ENCODE results near the gene MINDY4B.
"Not testable (repeated sequence)": the region's sequence is repeated elsewhere in the genome, so short reads cannot be mapped to it uniquely, and the experiment has no call there.

Gene MINDY4B

DNA sequence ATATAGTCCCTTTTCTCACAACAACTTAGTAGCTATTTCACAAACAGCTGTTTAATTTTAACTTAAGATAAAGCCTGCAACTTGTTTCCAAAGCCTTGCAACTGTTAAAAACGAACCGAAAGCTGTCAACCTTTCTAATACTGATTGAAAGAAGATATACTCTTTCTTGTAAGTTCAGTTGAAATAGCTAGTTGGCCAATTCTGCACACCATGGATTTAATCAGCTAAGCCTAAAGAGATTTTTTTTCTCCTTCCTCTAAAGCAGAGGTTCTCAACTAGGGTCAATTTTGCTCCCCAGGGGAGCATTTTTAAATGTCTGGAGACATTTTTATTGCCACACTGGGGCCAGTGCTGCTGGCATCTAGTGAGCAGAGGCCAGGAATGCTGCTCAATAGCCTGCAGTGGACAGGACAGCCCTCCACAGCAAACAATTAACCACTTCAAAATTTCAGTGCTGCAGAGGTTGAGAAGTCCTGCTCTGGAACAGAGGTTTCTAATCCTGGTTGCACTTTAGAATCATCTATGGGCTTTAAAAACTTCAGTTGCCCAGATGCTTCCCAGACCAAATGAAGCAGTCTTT, 26.2 kb downstream of the MINDY4B start:
- Mint-ChIP-seq H3K9me3 (no peaks in the 10 kb centered on the region), H3K27ac (no peak overlapping the region), H3K4me3 (no peak overlapping the region), H3K4me1 (no peaks in the 10 kb centered on the region), H3K27me3 (peaks cover 7% of the 10 kb centered on the region), H3K36me3 (no peaks in the 10 kb centered on the region)
- CTCF ChIA-PET = interaction anchor here (1.0 kb wide), 1 partner anchor 10 kb away, joined by 3 read pairs; no protein-coding TSS in a partner anchor
- DNase-seq = no peak

DNA sequence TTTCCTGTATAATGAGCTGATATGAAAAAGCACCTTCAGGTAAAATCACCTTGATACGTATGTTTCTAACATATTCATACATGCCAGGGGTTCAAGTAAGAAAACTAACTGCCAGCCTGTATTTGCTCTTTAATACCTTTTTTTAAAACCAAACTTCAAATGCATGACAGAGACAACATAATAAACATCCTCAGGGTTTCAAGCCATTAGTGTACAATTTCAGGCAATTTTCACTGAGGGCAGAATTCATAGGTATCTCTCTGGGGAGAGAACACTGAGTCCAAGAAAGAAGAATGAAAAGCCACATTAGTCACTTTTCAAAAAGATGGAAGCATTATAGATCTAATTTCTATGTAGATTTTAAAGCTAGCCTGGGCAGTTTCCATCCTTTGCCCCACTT, 26.9 kb downstream of the MINDY4B start:
- DNase-seq = no peak
- Mint-ChIP-seq H3K27ac (no peak overlapping the region), H3K27me3 (no peaks in the 10 kb centered on the region), H3K36me3 (no peaks in the 10 kb centered on the region), H3K9me3 (no peaks in the 10 kb centered on the region), H3K4me3 (no peak overlapping the region), H3K4me1 (no peaks in the 10 kb centered on the region)
- CTCF ChIA-PET = interaction anchor here (1.0 kb wide), 1 partner anchor 11 kb away, joined by 3 read pairs; no protein-coding TSS in a partner anchor

DNA sequence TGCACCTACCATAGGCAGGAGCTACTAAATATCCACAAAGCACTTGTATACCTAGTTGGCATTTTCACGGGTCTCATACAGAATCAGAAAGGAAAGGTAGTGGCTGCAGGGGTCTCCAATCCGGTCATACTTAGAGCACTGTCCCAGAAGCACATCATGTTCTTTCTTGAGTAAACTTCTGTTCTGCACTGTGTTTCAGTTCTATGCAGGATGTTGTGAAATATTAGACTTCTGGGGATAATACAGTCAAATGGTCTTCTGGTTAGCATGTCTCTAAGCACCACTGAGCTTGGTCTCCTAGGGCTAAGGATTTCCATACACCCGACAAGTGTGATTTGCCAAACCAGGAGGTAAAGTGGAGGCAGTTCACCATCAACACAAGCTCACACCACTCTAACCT, 27.9 kb downstream of the MINDY4B start:
- CTCF ChIA-PET = no interaction called here
- Mint-ChIP-seq H3K4me3 (no peak overlapping the region), H3K4me1 (no peaks in the 10 kb centered on the region), H3K27ac (no peak overlapping the region), H3K9me3 (no peaks in the 10 kb centered on the region), H3K36me3 (no peaks in the 10 kb centered on the region), H3K27me3 (no peaks in the 10 kb centered on the region)
- DNase-seq = no peak

DNA sequence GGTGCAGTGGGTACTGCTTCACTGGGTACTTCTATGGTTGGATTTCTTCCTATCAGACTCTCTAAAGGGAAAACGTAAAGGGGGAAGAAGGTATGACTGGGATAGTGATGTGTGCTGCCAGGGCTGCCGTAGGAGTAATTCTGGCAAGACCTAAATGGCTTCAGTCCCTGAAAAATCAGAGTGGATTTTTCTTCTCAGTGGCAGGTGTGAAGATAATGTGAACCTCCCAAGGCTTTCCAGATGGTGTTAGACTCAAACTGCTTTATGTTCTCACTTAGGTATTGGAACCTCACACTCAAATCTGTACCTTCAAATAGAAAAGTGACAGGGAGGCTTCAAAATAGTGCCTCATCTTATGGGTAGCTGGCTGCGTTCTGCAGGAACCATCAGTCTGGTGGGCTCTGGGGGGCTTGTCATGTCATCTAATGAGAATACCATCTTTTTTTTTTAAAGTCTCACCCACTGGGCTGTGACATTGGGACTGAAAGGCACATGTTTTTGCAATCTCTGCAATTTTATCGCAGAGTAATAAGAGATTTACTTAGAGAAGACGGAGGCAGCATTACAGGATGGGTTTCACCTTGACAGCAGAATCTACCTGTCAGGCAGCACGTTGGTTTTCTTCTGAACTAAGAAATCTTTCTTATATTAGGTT, 28.5 kb downstream of the MINDY4B start:
- no peak overlapping the region for H3K4me3 Mint-ChIP-seq
- CTCF ChIA-PET = no interaction called here

DNA sequence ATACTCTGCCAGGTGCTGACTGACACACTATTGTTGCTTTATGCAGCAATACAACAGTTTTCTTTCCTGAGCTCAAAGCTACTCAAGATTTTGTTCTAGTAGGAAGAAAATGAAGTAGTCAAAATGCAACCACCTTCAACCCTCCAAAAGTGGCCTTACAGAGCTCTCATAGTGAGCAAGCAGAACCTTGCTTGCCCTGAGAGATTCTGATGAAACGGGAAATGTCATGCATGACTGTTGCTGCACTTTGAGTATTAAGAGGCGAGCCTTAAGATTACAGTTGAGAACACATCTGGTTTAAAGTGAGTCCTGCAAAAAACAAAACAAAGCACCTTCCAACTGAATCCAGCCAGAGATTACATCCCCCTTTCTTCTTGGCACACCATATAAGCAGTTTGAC, 29.7 kb downstream of the MINDY4B start:
- no peak for DNase-seq
- Mint-ChIP-seq H3K4me3 (no peak overlapping the region), H3K27ac (no peak overlapping the region)

More for the DNA sequence above, 28.5 kb downstream of the MINDY4B start:
- no peaks in the 10 kb centered on the region for H3K27me3 Mint-ChIP-seq
- H3K27ac Mint-ChIP-seq = no peak overlapping the region
- H3K9me3 Mint-ChIP-seq = no peaks in the 10 kb centered on the region
- no peak for DNase-seq
- H3K4me1 Mint-ChIP-seq = no peaks in the 10 kb centered on the region
- H3K36me3 Mint-ChIP-seq = no peaks in the 10 kb centered on the region

DNA sequence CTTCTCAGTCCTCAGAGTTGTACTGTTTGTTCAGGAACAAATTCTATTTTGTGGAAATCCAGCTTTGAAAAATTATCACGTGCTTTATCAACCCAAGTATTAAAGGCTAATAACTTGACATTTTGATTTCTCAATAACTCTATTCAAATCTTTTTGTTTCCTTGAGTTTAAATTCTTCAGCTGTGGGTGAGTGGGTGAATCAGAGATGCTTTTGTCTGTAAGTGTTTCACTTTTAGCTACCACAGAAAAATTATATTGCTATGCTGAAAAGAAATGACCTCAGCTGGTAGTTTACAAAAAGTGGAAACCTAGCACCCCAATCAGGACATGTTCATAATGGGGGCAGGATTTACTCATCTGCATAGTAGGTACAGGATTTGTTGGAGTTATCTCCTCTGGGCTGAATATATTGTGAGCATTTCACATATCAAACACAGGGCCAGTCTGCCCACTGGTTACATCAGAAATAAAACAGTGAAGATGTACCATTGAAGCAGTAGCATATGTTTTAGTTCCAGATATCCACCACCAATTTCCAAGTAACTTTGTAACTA, 30.5 kb downstream of the MINDY4B start:
- CTCF ChIA-PET = interaction anchor here (0.9 kb wide), 1 partner anchor 10 kb away, joined by 3 read pairs; no protein-coding TSS in a partner anchor
- DNase-seq = no peak

More for the DNA sequence above, 29.7 kb downstream of the MINDY4B start:
- Mint-ChIP-seq H3K9me3 (no peaks in the 10 kb centered on the region), H3K4me1 (no peaks in the 10 kb centered on the region), H3K36me3 (no peaks in the 10 kb centered on the region), H3K27me3 (no peaks in the 10 kb centered on the region)
- CTCF ChIA-PET = interaction anchor here (0.9 kb wide), 1 partner anchor 10 kb away, joined by 3 read pairs; no protein-coding TSS in a partner anchor

DNA sequence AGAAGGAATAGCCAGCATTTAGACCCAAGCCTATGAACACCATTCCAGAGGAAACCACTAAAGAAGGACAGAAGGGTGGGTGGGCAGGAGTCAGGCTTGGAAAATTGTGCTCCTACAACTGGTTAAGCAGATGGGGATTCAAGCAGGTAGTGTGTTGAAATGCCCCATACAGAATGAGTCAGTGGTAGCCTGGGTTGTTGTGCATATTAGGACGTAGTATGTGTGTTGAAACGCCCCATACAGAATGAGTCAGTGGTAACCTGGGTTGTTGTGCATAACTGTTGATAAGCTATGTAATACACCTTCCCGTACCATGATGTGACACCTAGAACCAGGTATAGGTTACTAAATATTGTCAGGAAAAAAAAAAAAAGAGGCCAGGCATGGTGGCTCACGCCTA, 34.0 kb downstream of the MINDY4B start:
- Mint-ChIP-seq H3K27ac (no peak overlapping the region), H3K27me3 (peaks cover 11% of the 10 kb centered on the region), H3K36me3 (no peaks in the 10 kb centered on the region), H3K9me3 (no peaks in the 10 kb centered on the region), H3K4me1 (no peaks in the 10 kb centered on the region), H3K4me3 (no peak overlapping the region)
- no peak for DNase-seq
- CTCF ChIA-PET = interaction anchor here (1.0 kb wide), 1 partner anchor 84 kb away, joined by 3 read pairs; no protein-coding TSS in a partner anchor

More for the DNA sequence above, 30.5 kb downstream of the MINDY4B start:
- no peaks in the 10 kb centered on the region for H3K27me3 Mint-ChIP-seq
- no peak overlapping the region for H3K27ac Mint-ChIP-seq
- H3K36me3 Mint-ChIP-seq = no peaks in the 10 kb centered on the region
- no peaks in the 10 kb centered on the region for H3K9me3 Mint-ChIP-seq
- no peak overlapping the region for H3K4me3 Mint-ChIP-seq
- no peaks in the 10 kb centered on the region for H3K4me1 Mint-ChIP-seq

DNA sequence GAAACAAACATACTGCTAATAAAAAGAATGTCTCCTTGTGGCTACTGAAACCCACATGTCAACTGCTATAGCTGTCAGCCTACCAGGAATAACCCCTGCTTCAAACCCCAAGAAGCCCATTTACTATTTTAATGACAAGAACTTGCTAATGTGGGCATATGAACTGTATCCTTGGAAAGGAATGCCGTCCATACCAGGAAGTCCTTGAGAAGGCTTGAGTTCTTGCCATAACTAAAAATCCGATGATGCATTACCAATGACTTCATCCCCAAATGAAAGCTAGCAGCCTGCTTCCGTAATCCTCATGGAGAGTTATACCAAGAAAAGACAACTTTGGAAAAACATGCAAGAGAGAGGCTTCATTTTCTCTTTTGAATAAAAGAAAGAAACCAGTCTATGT, 34.8 kb downstream of the MINDY4B start:
- Mint-ChIP-seq H3K9me3 (no peaks in the 10 kb centered on the region), H3K4me3 (no peak overlapping the region), H3K36me3 (no peaks in the 10 kb centered on the region), H3K4me1 (no peaks in the 10 kb centered on the region), H3K27ac (no peak overlapping the region), H3K27me3 (peaks cover 13% of the 10 kb centered on the region)
- no peak for DNase-seq
- CTCF ChIA-PET = interaction anchor here (1.0 kb wide), 1 partner anchor 83 kb away, joined by 3 read pairs; no protein-coding TSS in a partner anchor

DNA sequence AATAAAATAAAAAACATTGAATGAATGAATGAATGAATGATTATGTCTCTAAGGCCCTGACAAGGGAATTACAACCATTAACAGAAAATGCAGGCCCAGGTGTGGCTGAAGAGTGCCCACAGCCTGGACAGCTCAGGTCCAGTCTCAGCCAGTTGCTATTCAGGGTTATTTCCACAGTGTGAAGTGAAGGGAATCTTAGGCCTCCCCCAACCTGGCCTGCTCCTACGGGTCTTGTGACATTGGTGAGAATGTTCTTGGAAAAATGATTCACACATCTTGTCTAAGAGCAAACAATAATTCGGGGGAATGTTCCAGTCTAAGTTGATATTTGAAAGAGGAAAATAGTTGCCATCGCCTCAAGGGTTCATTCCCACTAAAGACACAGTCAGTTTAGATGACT, 37.0 kb downstream of the MINDY4B start:
- CTCF ChIA-PET = interaction anchor here (1.9 kb wide), 1 partner anchor 80 kb away, joined by 7 read pairs; no protein-coding TSS in a partner anchor
- no peaks in the 10 kb centered on the region for H3K9me3 Mint-ChIP-seq
- H3K36me3 Mint-ChIP-seq = no peaks in the 10 kb centered on the region
- no peak for DNase-seq
- peaks cover 20% of the 10 kb centered on the region for H3K27me3 Mint-ChIP-seq
- no peak overlapping the region for H3K4me3 Mint-ChIP-seq
- H3K27ac Mint-ChIP-seq = no peak overlapping the region
- H3K4me1 Mint-ChIP-seq = no peaks in the 10 kb centered on the region

DNA sequence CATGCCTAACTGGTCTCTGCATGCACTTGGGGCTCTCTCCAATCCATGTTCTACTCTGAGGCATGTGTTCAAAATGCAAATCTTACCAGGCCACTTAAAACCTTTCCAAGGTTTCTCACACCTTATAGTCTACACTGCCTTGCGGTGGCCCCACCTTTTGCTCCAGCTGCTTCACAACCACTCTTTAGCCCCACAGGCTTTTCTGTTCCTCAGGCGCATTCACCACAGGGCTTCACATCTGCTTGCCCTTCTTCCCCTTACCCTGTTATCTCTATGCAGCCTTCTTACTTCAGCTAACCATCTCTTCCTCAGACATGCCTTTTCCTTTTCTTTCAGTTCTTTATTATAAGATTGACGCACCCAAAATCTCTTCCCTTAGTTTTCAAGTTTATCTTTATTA, 37.8 kb downstream of the MINDY4B start:
- Mint-ChIP-seq H3K27me3 (peaks cover 20% of the 10 kb centered on the region), H3K36me3 (no peaks in the 10 kb centered on the region), H3K4me3 (no peak overlapping the region), H3K4me1 (no peaks in the 10 kb centered on the region), H3K27ac (no peak overlapping the region), H3K9me3 (no peaks in the 10 kb centered on the region)
- DNase-seq = no peak
- CTCF ChIA-PET = interaction anchor here (1.4 to 1.9 kb wide), 2 partner anchors 80 to 144 kb away, joined by 3 to 7 read pairs; no protein-coding TSS in a partner anchor

DNA sequence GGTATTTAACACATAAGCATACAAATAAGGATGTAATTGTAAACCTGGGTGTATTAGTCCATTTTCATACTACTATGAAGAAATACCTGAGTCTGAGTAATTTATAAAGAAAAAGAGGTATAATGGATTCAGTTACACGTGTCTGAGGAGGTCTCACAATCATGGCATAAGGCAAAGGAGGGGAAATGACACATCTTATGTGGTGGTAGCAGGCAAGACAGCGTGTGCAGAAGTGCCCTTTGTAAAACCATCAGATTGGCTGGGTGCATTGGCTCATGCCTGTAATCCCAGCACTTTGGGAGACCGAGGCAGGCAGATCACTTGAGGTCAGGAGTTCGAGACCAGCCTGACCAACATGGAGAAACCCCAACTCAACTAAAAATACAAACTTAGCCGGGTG, 41.3 kb downstream of the MINDY4B start:
- H3K27ac Mint-ChIP-seq, H3K4me1 Mint-ChIP-seq, H3K36me3 Mint-ChIP-seq, DNase-seq, H3K4me3 Mint-ChIP-seq, H3K9me3 Mint-ChIP-seq: not testable (repeated sequence)
- H3K27me3 Mint-ChIP-seq = peaks cover 24% of the 10 kb centered on the region
- CTCF ChIA-PET = interaction anchor here (1.0 to 4.1 kb wide), 9 partner anchors 9 to 335 kb away, joined by 3 to 32 read pairs (median 4); partner anchors contain the start of gene SIAH2

DNA sequence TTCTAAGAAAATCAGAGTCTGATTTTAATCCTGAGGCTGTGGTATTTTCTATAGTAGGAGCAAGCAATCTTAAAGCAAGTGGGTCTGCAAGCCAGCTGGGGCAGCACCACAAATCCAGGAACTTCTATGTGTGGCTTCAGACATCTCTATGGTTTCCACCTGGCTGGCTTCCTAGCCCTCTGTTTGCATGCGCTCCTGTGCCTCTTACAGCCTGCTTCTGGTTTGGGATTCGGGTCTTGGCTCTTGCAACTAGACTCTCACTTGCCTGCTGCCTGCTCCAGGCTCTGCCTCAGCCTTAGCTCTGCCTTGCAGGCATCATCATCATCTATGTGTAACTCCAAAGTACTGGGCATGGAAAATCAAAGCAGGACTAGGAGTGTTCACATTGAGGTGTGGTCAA, 43.4 kb downstream of the MINDY4B start:
- no peak overlapping the region for H3K4me3 Mint-ChIP-seq
- H3K9me3 Mint-ChIP-seq = no peaks in the 10 kb centered on the region
- peaks cover 19% of the 10 kb centered on the region for H3K27me3 Mint-ChIP-seq
- no peaks in the 10 kb centered on the region for H3K36me3 Mint-ChIP-seq
- DNase-seq = no peak
- CTCF ChIA-PET = interaction anchor here (2.0 to 4.1 kb wide), 2 partner anchors 74 to 140 kb away, joined by 5 to 32 read pairs; no protein-coding TSS in a partner anchor
- H3K27ac Mint-ChIP-seq = no peak overlapping the region
- no peaks in the 10 kb centered on the region for H3K4me1 Mint-ChIP-seq

DNA sequence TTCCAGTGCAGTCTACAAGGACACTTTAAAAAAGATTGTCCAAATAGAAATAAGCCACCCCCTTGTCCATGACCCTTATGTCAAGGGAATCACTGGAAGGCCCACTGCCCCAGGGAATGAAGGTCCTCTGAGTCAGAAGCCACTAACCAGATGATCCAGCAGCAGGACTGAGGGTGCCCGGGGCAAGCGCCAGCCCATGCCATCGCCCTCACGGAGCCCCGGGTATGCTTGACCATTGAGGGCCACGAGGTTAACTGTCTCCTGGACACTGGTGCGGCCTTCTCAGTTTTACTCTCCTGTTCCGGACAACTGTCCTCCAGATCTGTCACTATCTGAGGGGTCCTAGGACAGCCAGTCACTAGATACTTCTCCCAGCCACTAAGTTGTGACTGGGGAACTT, 47.3 kb downstream of the MINDY4B start:
- H3K4me3 Mint-ChIP-seq, H3K27me3 Mint-ChIP-seq, H3K27ac Mint-ChIP-seq, DNase-seq, CTCF ChIA-PET, H3K9me3 Mint-ChIP-seq, H3K4me1 Mint-ChIP-seq, H3K36me3 Mint-ChIP-seq: not testable (repeated sequence)

DNA sequence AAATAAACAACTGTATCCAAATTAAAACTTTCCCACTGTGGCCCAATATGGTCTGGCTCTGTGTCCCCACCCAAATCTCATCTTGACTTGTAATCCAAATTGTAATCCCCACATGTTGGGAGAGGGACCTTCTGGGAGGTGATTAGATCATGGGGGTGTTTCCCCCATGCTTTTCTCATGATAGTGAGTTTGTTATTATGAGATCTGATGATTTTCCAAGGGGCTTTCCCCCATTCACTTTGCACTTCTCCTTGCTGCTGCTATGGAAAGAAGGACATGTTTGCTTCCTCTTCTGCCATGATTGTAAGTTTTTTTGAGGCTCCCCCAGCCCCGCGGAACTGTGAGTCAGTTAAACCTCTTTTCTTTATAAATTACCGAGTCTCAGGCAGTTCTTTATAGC, 55.0 kb downstream of the MINDY4B start:
- peaks cover 1% of the 10 kb centered on the region for H3K36me3 Mint-ChIP-seq
- H3K4me3 Mint-ChIP-seq = no peak overlapping the region

More for the DNA sequence above, 55.0 kb downstream of the MINDY4B start:
- DNase-seq = no peak
- CTCF ChIA-PET = interaction anchor here (0.7 kb wide), 1 partner anchor 432 kb away, joined by 3 read pairs; no protein-coding TSS in a partner anchor
- H3K4me1 Mint-ChIP-seq = no peaks in the 10 kb centered on the region
- peaks cover 4% of the 10 kb centered on the region for H3K27me3 Mint-ChIP-seq
- no peak overlapping the region for H3K27ac Mint-ChIP-seq
- peaks cover 5% of the 10 kb centered on the region for H3K9me3 Mint-ChIP-seq
